GM12801 (cell line): ENCODE data around the gene NUP210L.

ENCODE experiments used
- TF ChIP-seq, protein P1 (sequence below): IDR thresholded peaks from one replicate; pipeline ENCODE4 v1.5.1; 2011; ENCODE audit warnings: control low read depth; ENCODE audit not compliant: insufficient read length; ENCODE audit errors: extremely low read depth

NUP210L gene

DNA sequence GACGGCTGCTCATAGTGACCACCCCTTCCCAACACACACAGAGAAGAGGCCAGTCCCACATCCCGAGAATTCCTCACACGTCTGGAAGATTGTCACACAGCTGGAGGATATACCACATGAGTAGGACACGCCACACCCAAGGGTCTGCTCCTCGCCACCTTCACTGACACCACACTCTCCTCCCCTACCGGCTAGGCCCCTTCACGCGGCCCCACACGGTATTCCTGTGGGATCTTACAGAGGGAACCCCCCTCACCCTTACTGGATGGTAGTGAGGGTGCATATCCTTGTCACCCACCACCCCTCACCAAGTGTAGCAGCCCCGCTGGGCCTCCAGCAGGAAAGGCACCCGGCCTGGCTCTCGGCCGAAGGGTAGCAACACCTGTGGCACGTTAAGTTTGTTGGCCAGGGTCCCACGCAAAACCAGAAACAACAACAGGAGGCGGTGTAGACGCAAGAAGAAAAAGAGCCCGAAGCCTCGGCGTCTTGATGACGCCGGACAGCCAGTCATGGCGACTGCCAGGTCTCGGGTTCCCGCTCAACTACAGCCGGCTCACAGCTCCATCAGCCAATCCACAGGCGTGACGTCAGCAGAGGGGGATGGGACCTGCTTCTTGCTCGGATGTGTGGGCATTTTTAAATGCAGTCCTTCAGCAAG, at the start of gene NUP210L:
TSS of gene NUP210L (minus strand) at position 540 of the 658 bp plus-strand sequence.
- TF ChIP-seq, protein P1, sequence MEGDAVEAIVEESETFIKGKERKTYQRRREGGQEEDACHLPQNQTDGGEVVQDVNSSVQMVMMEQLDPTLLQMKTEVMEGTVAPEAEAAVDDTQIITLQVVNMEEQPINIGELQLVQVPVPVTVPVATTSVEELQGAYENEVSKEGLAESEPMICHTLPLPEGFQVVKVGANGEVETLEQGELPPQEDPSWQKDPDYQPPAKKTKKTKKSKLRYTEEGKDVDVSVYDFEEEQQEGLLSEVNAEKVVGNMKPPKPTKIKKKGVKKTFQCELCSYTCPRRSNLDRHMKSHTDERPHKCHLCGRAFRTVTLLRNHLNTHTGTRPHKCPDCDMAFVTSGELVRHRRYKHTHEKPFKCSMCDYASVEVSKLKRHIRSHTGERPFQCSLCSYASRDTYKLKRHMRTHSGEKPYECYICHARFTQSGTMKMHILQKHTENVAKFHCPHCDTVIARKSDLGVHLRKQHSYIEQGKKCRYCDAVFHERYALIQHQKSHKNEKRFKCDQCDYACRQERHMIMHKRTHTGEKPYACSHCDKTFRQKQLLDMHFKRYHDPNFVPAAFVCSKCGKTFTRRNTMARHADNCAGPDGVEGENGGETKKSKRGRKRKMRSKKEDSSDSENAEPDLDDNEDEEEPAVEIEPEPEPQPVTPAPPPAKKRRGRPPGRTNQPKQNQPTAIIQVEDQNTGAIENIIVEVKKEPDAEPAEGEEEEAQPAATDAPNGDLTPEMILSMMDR: no peak

DNA sequence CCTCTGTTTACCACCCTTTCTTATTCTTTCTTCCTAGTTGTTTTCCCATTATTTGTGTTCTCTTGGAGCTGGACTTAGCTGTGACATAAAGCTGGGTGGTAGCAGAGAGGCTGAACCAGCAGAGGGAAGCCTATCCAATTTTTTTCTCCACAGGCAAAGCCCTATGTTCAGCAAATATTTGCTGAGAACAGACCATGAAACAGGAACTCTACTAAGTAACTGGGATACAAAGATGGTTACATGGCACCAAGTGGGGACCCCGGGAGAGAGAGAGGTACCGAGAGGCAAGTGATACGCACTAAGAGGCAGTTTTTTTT, 44.6 kb upstream of the NUP210L start:
- TF ChIP-seq, protein P1: no peak

DNA sequence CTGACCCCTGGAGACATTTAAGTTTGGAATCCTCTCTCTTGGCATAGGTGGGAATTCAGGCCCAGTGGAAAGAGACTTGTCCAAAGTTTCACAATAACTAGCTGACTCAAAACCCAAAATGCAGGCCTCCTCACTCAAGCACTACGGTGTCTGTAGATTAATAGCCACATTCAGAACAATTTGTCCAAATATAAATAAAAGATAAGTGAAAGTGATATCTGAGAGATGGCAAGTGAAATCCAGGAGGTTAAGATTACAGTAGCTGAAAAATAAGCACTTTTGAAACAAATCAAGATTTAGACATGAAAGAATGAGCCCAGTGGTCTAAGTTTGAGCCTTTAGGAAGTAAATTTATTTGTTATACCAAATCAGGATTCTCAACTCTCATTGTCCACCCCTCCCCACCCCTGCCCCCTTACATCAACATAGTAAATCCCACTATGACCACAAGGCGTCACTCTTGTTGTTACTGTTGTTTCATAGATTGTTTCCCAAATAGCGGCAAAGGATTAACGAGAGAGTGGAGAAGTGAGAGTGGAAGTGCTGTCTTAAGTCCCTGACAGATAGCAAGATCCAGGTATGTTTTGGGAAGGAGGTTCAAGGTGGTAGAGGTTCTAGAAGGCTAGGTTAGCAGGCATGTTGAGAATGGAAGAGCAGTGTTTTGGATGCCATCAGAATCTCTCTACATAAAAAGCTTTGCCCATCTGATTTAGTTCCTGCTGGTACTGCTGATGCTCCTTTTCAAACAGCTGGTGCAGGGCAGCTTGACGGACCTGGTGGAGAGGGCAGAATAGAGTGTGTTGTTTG, 44.1 kb upstream of the NUP210L start:
- TF ChIP-seq, protein P1: no peak

DNA sequence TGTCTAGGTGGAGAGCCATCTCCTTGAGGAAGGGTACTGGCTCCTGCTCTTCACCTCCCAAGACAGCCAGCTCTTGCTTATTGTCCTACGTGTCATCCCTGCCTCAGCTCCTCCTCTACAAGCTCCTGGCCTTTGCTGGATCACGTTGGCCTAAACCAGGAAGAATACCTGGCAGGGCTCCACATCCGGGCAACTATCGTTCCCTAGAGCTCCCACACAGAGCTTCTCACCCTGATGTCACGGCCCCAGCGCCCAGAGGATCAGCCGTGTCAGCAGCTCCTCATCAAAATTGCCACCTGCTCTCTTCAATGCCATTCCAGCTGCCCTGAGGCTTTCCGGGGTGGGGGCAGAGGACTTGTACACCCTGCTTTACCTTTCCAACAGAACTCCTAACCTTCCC, 38.9 kb upstream of the NUP210L start:
- TF ChIP-seq, protein P1: no peak

DNA sequence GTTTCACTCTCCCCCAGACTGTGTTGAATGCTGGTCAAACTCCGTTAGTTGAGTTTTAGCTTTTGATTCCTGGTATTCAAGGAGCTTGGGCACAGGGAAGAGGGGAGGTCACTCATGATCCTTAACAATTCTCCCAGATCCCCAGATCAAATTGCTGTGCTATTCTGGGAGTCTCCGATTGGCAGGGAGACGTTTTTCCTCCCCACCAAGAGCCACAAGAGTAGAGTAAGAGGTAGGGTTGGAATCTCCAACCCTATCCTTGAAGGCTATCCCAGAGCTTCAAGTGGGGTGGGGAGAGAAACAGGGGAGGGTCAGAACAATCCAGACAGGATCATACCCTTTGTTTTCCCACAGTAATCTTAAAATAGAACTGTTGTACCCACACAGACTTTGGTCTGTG, 37.6 kb upstream of the NUP210L start:
- TF ChIP-seq, protein P1: no peak

DNA sequence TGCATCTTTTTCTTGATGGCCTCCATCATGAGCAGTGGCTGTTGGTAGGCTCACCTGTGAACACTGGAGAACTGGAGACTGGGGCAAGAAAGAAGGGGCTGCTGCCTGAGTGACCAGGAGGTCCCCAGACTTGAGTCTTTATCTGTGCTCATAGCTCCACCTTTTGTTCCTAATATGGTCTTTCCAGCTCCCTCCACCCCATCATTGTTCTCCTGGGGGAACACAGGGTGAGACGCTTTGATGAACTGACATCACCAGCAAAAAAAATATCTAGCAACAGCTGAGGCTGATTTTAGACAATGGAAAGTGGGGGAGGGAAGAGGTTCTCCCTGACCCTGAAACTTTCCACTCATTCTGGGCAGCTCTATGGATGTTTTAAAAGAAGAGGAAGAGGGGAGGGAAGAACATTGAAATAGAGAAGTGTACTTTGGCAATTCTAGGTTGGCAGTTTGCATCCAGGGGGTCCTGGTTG, 37.2 kb upstream of the NUP210L start, which contains the start of gene TPM3:
TSS of gene TPM3 (minus strand) at position 111 of the 472 bp plus-strand sequence. CDS start at position 29, 82 bp downstream.
- TF ChIP-seq, protein P1: no peak

DNA sequence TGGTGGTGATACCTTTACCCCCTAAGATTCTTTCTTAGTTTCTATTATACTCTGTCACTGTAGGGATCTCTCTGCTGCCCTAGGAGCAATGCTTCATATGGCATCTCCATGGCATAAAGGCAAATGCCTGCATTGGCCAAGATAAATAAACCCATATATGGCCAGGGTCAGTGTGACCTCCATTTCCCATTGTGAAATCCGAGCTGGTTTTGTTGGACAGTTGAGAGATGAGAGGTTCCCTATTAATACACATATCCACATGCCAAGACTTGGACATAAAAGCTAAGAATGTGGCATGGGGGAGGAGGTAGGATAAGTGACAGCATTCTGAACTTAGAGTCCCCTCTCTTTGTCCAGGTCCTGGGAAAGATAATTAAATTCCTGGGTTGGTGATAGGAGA, 35.7 kb upstream of the NUP210L start:
- TF ChIP-seq, protein P1: no peak
